ENCODE results near the gene TERT.

TERT gene

GRCh38 chr5:1320436-1321344, 25.8 kb upstream of the TERT start:
- H3K27ac ChIP-seq (ENCODE audit: low read length): no peak overlapping the region
- no peaks in the 10 kb centered on the region for H3K27me3 ChIP-seq (ENCODE audit: low read depth, low read length)
- H3K36me3 ChIP-seq (replicated peaks; ENCODE audit: low read depth, low read length): peaks cover 23% of the 10 kb centered on the region
- no peaks in the 10 kb centered on the region for H3K79me2 ChIP-seq (ENCODE audit: low read length)
- H4K20me1 ChIP-seq (ENCODE audit: insufficient read depth, low read length): no peaks in the 10 kb centered on the region
- no peak overlapping the region for H3K4me2 ChIP-seq (ENCODE audit: low read length)
- H3K9me3 ChIP-seq (ENCODE audit: insufficient read depth, low read length): no peaks in the 10 kb centered on the region
- no peak for TF ChIP-seq CTCF (IDR thresholded peaks at IDR 0.05; ENCODE audit: low read depth, low read length)
- TF ChIP-seq EZH2phosphoT487 (IDR thresholded peaks at IDR 0.05; ENCODE audit: low read depth): no peak
- H3K4me3 ChIP-seq (ENCODE audit: low read length): no peak overlapping the region
- no peak overlapping the region for H2AFZ ChIP-seq (ENCODE audit: low read depth, low read length)
- peaks cover 19% of the 10 kb centered on the region for H3K4me1 ChIP-seq (ENCODE audit: low read length)
- no peak overlapping the region for H3K9ac ChIP-seq (ENCODE audit: low read length)

DNA sequence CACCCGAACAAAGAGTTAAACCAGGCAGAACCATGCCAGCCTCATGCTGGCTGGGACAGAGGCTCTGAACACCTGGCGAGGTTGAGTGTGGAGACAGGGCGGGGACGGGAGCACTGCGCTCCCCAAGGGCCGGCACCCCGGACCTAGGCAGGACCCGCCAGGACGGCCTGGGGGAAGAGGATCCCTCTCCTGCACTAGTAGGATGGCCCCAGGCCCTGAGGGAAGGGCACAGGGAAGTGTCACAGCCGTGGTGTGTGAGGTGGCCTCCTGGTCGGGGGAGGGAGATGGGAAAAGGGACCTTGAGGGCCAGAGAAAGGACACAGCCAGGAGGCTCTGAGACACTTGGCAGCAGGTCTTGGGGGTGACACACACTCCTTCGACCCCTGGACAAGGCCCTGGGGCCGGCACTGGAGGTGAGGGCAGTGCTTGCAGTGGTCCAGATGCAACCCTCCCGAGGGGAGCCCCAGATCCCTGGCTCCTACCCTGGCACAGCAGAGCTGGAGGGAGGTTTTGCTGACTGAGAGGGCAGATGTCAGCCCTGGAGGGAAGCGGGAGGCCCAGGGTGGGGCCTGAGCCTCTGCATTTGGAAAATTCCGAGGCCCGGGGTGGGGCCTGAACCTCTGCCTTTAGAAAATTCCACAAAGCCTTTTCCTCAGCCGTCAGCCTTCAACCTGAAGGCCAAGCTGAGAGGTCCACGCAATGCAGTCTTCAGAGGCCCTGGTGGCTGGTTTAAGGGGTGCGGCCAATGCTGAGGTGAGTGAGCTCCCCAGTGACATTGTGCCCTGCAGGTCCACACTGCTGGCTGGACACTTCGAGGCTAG, 24.8 kb upstream of the TERT start:
- H3K79me2 ChIP-seq (ENCODE audit: low read length): no peaks in the 10 kb centered on the region
- TF ChIP-seq EZH2phosphoT487 (IDR thresholded peaks at IDR 0.05; ENCODE audit: low read depth): no peak
- TF ChIP-seq CTCF (IDR thresholded peaks at IDR 0.05; ENCODE audit: low read depth, low read length): no peak
- H3K4me1 ChIP-seq (ENCODE audit: low read length): peaks cover 29% of the 10 kb centered on the region
- no peak overlapping the region for H3K4me3 ChIP-seq (ENCODE audit: low read length)
- no peaks in the 10 kb centered on the region for H4K20me1 ChIP-seq (ENCODE audit: insufficient read depth, low read length)
- H3K9ac ChIP-seq (ENCODE audit: low read length): no peak overlapping the region
- H3K4me2 ChIP-seq (ENCODE audit: low read length): no peak overlapping the region
- no peaks in the 10 kb centered on the region for H3K27me3 ChIP-seq (ENCODE audit: low read depth, low read length)
- H3K27ac ChIP-seq (ENCODE audit: low read length): no peak overlapping the region
- peaks cover 7% of the 10 kb centered on the region; the same call in 1 of the 2 replicates for H3K9me3 ChIP-seq (ENCODE audit: insufficient read depth, low read length)
- H3K36me3 ChIP-seq (replicated peaks; ENCODE audit: low read depth, low read length): peaks cover 23% of the 10 kb centered on the region
- H2AFZ ChIP-seq (ENCODE audit: low read depth, low read length): no peak overlapping the region

DNA sequence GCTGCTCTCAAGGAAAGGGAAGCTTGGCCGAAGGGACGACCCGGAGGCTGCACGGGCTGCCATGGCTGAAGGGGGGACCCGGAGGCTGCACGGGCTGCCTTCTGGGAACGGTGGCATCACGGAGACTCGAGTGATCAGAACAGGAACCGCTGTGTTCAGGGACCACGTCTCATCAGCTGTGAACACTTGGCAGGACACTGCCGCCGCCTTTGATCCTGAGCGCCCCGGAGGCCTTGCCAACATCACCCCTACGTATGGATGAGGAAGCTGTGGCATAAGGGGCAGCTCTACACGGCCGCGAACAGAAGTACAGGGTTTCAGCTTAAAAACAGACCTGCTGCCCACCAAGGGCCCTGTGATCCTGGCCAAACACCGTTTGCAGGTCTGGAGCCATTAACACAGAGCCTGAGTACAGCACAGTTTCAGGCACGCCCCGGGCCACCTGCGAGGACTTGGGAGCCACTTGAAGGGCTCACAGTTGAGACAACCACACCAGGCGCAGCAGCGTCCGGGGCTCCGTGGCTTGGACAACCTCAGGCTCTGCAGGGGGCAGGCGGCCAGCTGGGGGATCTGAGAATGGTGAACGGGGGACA, 23.9 kb upstream of the TERT start:
- H3K27ac ChIP-seq (ENCODE audit: low read length): no peak overlapping the region

More for the DNA sequence above, 23.9 kb upstream of the TERT start:
- peaks cover 38% of the 10 kb centered on the region for H3K4me1 ChIP-seq (ENCODE audit: low read length)
- peaks cover 23% of the 10 kb centered on the region for H3K36me3 ChIP-seq (replicated peaks; ENCODE audit: low read depth, low read length)
- H3K4me2 ChIP-seq (ENCODE audit: low read length): no peak overlapping the region
- H3K9ac ChIP-seq (ENCODE audit: low read length): no peak overlapping the region
- H3K4me3 ChIP-seq (ENCODE audit: low read length): no peak overlapping the region
- H4K20me1 ChIP-seq (ENCODE audit: insufficient read depth, low read length): no peaks in the 10 kb centered on the region
- H3K27me3 ChIP-seq (ENCODE audit: low read depth, low read length): no peaks in the 10 kb centered on the region
- H3K79me2 ChIP-seq (ENCODE audit: low read length): no peaks in the 10 kb centered on the region
- TF ChIP-seq EZH2phosphoT487 (IDR thresholded peaks at IDR 0.05; ENCODE audit: low read depth): no peak
- TF ChIP-seq CTCF (IDR thresholded peaks at IDR 0.05; ENCODE audit: low read depth, low read length): no peak
- H2AFZ ChIP-seq (ENCODE audit: low read depth, low read length): no peak overlapping the region
- peaks cover 7% of the 10 kb centered on the region; the same call in 1 of the 2 replicates for H3K9me3 ChIP-seq (ENCODE audit: insufficient read depth, low read length)
